Muscle of back (tissue), 11 donors: Measurements from ENCODE around the gene PIK3R4. TPM values are rescaled to one million over a fixed set of nuclear protein-coding genes. Genes with fewer than 3 reads are reported as not detected.
A peak's percentile ranks its signal among the peaks of the same experiment; 100 is the strongest.

Experiments
- DNase-seq, 3 donors: peaks; one replicate each; pipeline versions ENCODE4 v3.0.0 to v3.0.0-alpha.2; 2013
- polyA plus RNA-seq, 10 donors: library from polyadenylated mRNA; unstranded; fragments of 120-200 nt; gene quantifications; one replicate each; pipeline ENCODE4 v1.2.1, GENCODE V29; 2013; ENCODE audit not compliant: insufficient read length in 10 of 10

The PIK3R4 gene
- polyA plus RNA-seq, 10 donors = 21.8 to 39.6 (median 30.5) TPM

- DNase-seq = no peak
These were observed 54.2 kb downstream of the PIK3R4 start for GRCh38 chr3:130692455-130692854.

DNA sequence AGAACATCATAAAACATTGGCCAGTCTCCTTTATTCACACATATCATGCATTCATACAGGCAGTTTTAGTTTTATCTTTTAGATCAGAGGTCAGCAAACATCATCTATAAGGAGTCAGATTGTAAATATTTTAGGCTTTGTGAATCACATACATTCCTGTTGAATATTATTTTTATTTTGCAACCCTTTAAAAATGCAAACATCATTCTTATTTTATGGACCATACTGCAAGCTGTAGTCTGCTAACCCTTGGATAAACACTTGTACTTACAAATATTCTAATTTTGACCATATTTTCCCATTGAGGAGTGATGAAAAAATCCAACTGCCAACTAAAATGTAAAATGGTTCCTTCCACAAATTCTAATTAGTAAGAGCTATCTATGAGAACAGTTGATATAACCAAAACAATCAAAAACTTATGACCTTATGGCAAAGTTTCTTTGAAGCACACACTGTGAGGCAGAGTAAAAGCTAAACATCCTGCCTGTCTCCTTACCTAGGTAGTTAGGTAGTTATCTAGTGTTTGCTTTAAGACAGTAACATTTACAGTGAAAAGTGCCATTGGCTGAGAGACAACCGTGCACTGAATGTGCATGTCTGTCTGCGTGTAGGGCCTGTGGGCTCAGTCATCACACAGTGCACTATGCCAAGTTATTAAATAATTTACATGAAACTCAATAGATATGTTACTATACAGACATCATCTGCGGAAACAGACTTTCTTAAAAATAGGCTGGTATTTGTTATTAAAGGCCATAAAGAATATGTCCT lies 57.7 kb downstream of the PIK3R4 start:
- DNase-seq = no peak

- DNase-seq = no peak
These were observed 58.5 kb downstream of the PIK3R4 start for GRCh38 chr3:130688015-130688688.

DNA sequence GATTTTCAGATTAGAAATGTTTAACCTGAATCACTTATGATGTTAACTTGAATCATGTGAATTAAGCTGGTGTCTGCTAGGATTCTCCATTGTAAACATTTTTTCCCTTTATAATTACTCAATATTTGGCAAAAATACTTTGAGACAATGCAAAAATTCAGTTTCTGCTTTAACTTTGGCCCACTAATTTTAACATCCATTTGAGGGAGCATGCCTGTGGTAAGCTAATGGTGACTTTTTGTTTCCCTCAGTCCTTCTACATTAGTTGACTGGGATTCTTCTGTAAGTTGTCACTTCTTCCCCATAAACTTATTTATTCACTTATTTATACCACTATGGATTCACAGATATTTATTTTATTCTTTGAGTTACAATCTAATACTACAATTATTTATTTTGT lies 59.3 kb downstream of the PIK3R4 start:
- DNase-seq = no peak

DNA sequence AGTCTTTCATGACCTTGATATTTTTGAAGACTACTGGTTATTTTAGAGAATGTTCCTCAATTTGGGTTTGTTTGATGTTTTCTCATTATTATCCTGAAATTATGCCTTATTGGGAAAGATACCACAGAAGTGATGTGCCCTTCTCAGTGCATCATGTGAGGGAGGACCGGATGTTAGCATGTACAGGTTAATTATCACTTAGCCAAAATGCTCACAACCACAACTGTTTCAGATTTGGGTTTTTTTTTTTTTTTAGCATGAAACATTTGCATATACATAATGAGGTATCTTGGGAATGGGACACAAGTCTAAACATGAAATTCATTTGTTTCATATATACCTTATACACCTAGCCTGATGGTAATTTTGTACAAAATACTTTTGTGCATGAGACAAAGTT lies 59.8 kb downstream of the PIK3R4 start:
- no peak for DNase-seq

- peak in 1 of 3 donors; percentile 85 for DNase-seq
These were observed 64.5 kb downstream of the PIK3R4 start for GRCh38 chr3:130682131-130682530.

- DNase-seq = no peak
These were observed 67.4 kb downstream of the PIK3R4 start for GRCh38 chr3:130679218-130679617.

DNA sequence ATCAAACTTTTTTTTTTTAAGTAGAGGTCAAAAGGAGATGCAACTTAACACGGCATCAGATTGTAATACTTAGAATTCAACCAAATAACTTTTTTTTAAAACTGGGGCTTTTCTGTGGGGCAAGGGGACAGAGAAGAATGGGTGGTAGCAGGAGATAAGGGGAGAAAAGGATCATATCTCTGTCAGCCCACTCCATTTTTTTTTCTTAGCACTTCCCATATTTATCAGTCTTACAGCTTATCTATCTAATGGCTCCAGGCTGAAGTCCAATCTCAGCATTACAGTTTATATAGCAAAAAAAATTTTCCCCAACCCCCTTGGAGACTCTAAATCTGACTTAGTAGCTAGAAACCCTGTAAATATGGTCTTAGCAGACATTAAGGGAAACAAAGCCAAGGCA lies 69.3 kb downstream of the PIK3R4 start:
- DNase-seq = peak in 1 of 3 donors; percentile 46

DNA sequence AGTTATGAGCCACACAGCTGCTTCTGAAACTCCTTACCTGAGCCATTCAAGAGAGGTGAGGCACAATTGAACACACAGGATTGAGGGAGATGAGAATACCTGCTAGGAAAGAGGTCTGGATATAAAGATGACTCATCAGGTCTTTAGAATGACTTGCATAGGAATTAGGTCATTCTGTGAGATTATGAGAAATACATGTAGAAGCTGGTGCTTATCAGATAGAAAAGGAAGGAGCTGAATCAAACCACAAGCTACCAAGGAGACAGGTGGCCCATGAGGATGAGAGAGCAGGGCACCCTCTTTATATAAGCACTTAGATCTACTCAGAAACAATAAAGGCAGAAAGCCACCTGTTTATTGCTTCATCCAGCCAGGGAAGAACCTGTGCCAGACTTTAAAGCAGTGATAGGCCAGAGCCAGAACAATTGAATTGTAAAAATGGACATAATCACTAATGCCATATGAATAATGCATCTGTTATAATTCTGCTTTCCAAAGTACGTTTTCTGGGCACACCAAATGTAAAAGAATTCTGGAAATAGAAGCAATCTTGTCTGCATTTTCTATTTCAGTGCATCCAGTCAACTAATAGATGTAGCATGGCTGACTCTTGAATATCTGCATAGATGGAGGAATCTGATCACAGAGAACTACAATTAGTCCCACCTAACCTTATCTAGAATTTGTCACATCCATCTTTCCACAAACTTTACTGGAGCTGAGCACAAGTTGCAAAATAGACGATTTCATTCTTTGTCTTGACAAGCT lies 74.9 kb downstream of the PIK3R4 start:
- no peak for DNase-seq

DNA sequence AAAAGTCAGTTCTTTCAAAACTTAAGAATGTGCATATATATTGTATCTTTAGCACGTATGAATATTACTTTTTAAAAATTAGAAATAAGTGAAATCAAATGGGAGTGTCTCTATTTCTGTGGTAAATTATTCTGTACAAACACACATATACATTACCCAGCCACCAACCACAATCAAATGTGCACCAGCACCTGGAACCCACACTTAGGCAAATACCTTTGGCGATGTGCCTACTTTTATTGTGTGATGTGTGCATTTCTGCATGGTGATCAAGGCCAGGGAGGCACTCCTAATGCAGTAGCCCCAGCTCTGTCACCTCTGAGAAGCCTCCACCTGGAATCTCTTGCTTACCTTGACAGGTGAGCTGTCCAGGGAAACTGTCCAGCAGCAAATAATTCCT lies 76.9 kb downstream of the PIK3R4 start:
- DNase-seq = no peak

GRCh38 chr3:130663092-130663491 lies 83.5 kb downstream of the PIK3R4 start:
- no peak for DNase-seq

- DNase-seq = peak; percentile 58 to 91 (median 80)
These were observed 84.1 kb downstream of the PIK3R4 start for GRCh38 chr3:130662501-130662996.

GRCh38 chr3:130661140-130661891 lies 85.3 kb downstream of the PIK3R4 start:
- peak in 1 of 3 donors; percentile 82 for DNase-seq

DNA sequence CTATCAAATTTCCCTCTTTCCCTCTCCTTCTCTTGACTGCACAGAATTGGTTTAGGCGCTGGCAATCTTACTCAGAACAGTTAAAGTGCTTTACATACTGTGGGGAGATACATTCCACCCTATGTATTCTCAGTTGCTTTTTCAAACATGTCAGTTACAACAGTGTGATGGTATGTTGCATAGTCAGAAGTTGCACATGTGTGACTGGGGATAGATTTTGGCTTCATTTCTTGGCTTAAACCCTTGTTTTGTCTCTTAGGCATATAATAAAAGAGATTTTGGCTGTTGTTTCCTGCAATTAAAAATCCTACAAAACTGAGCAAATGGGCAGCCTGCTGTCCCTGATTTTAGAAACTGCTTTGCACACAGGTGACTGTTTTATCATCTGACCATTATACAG lies 86.7 kb downstream of the PIK3R4 start:
- DNase-seq = peak; percentile 55 to 90 (median 63)

DNA sequence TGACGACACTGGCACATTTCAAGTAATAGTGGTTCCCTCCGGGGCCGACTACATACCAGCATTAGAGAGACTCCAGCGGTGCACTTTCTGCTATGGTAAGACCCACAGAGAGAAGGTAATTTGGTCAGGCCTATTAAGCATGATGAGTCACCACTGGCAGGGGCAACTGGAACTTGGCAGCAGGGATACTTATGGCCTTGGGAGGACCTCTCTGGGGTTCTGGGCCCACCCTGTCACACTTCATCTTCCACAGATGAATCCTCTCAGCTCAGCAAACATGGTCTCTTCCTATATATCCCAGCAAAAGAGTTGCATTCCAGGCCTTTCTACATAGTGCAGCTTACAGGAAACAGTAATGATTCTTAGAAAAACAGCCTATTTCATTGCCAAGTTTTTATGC lies 88.0 kb downstream of the PIK3R4 start:
- peak; percentile 48 to 90 (median 64) for DNase-seq

DNA sequence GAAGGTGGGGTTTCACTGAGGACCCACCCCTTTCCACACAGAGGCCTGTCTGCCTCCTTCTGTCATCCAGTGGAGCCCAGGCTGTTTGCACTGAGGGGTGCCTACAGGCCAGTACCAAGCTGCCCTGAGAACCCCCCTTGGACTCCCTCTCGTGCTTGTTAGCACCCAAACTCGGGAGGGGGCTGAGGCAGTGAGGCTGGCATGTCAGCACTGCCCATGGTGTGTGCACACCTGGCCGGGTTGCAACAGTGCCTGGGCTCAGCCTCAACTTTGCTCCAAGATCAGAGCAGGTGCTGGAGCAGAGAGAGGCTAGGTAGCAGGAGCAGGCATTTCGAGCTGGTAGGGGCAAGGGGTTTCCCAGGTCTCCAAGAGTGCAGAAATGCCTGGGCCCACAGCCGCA lies 90.0 kb downstream of the PIK3R4 start:
- no peak for DNase-seq

DNA sequence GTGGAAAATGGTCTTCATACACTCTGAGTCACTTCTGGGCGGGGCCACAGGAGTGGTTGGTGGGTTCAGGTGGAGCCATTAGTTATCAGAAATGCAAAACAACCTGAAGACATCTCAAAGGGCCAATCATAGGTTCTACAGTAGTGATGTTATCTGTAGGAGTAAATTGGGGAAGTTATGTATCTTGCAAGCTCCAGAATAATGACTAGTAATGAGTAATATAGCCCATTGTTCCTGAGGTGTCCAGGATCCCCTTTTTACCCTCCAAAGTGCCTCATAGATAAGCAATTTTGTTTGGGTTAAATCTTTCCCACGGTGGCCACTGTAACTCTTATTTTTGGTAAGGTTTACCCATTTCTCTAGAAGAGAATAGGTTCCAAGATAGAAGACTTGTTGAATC lies 91.7 kb downstream of the PIK3R4 start:
- no peak for DNase-seq

- DNase-seq = no peak
These were observed 92.5 kb downstream of the PIK3R4 start for GRCh38 chr3:130654091-130654490.

- DNase-seq = no peak
These were observed 97.5 kb downstream of the PIK3R4 start for GRCh38 chr3:130649061-130649654.

- DNase-seq = no peak
These were observed 98.3 kb downstream of the PIK3R4 start for GRCh38 chr3:130648293-130648692.

DNA sequence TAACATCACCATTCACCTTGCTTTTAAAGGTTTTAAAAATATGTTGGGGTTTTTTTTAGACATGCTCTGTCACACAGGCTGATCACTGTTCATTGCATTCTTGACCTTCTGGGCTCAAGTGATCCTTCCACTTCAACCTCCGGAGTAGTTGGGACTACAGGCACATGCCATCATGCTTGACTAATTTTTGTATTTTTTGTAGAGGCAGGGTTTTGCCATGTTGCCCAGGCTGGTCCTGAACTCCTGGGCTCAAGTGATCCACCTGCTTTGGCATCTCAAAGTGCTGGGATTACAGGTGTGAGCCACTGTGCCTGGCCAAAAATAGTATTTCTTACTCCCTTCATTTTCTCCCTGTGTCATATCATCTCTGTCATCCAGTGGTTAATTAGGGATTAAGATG lies 101.4 kb downstream of the PIK3R4 start:
- DNase-seq = no peak
